HG02798 (cell line): Measurements from ENCODE around the gene HNF4A.

Experiments used
- ATAC-seq: cut with Tn5 transposase; IDR thresholded peaks from one replicate; pipeline ENCODE4 v1.9.1; 2021; ENCODE audit warnings: mild to moderate bottlenecking; ENCODE audit not compliant: unreplicated experiment, poor library complexity

The HNF4A gene

DNA sequence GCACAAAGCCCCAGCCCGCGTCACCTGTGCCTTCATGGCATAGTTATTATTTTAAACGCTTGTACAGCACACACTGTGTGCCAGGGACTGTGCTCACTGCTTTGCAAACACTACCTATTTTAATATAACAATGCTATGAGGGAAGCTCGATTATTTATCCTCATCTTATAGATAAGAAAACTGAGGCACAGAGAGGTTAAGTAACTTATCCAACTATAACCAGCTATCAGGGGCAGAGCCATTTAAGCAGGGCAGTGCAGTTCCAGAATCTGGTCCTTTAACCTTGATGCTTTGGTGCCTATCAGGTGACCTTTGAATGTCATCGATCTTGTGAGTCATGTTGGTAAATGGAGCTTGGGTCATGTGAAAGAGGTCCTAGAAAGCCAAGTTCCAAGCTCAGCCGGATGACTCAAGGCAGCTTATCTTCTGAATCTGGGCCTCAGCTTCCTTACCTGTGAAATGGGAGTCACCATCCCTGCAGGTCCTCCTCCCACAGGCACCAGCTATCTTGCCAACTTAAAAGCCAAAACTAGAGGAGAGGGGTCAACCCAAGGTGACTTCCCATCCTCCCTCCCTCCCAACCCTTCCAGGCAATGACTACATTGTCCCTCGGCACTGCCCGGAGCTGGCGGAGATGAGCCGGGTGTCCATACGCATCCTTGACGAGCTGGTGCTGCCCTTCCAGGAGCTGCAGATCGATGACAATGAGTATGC lies 63.8 kb downstream of the HNF4A start:
- no peak for ATAC-seq

DNA sequence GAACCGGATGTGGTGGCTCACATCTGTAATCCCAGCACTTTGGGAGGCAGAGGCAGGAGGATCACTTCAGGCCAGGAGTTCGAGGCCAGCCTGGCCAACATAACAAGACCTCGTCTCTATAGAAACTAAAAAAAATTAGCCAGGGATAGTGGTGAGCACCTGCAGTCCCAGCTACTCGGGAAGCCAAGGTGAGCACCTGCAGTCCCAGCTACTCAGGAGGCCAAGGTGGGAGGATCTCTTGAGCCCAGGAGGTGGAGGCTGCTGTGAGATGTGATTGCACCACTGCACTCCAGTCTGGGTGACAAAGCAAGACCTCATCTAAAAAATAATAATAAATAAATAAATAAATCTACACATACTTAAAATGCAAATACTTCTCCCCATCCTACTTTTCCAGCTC lies 65.0 kb downstream of the HNF4A start:
- ATAC-seq: no peak

DNA sequence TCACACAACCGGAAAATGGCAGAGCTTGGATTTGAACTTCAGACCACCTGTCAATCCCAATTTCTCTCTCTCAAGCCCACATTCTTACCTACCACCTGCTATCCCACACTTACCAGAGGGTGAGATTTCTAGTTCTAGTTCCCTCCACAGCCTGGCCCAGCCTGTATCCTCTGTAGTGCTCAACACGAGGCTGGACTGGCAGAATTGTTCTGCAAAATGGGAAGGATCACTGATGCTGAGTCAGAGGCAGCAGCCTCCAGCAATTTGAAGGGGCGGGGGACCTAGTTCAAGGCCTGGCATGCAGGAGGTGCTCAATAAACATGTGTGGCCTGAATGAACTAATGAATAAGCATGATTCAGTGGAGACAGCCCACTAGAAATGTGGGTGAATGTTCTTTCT lies 66.6 kb downstream of the HNF4A start:
- ATAC-seq: no peak

DNA sequence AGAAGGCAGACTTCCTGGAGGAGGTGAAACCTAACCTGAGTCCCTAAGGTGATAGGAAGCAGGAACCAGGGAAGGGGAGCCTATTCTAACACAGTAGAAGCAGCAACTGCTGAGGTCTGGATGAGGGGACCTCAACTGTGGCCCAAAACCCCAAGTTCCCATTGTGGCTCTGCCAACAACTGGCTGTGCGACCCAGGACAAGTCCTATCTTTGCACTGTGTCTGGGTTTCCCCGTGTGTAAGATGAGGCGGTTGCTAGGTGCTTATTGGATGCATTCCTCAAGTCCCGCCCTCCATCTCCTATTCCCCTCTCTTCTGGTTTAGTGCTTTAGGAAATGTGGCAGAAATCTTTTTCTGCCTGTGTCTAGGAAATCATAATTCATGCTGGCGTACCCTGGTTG lies 68.0 kb downstream of the HNF4A start:
- no peak for ATAC-seq

DNA sequence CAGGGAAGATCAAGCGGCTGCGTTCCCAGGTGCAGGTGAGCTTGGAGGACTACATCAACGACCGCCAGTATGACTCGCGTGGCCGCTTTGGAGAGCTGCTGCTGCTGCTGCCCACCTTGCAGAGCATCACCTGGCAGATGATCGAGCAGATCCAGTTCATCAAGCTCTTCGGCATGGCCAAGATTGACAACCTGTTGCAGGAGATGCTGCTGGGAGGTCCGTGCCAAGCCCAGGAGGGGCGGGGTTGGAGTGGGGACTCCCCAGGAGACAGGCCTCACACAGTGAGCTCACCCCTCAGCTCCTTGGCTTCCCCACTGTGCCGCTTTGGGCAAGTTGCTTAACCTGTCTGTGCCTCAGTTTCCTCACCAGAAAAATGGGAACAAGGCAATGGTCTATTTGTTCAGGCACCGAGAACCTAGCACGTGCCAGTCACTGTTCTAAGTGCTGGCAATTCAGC lies 68.6 kb downstream of the HNF4A start:
- no peak for ATAC-seq

DNA sequence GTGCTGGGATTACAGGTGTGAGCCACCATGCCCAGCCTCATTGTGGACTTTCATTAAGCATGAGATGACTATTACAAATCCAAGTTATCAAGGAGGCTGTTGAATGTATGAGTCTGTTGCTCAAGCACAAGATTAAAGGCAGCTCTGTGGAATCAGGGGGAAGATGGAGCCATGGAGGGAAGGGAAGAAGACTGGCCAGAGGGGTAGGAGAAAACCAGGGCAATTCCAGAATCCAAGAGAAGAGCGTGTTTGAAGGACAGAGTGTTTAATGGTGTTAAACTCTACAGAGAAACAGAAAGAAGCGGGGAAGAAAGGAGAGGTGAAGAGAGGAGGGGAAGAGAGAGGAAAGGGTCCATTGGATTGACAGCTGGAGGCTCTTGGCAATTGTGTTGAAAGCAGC lies 70.4 kb downstream of the HNF4A start:
- ATAC-seq: no peak

DNA sequence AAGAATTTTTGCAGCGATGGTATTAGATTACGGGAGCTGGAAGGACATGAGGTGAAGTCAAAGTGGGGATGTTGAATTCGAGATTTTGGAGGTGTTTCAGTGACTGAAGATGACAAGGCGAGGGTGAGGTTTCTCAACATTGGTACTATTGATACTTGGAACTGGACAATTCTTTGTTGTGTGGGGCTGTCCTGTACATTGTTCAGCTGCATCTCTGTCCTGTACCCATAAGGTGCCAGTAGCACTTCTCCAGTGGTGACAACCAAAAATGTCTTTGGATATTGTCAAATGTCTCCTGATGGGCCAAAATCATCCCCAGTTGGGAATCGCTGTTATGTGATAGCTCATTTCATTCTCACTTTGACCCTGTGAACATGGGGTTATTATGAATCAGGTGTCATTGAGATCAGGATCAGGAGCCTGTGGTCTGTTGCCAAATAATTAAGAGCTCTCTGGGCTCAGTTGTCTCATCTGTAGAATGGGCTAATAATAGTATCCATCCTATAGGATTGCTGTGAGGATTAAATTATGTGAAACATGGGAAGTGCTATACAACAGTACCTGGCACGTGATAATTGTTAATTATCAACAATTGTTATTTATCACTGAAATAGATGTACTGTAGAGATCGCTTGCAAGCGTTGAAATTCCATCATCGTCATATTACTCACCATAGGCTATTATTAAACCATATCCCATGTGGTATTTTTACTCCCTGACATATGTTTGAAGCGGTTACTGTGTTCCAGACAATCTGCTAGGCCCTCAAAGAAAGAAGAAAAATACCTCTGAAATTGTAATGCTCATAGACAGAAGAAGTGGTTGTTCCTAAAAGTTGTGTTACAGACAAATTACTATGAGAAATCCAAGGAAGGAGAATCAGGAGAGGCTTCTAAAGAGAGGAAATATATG lies 71.6 kb downstream of the HNF4A start:
- no peak for ATAC-seq

DNA sequence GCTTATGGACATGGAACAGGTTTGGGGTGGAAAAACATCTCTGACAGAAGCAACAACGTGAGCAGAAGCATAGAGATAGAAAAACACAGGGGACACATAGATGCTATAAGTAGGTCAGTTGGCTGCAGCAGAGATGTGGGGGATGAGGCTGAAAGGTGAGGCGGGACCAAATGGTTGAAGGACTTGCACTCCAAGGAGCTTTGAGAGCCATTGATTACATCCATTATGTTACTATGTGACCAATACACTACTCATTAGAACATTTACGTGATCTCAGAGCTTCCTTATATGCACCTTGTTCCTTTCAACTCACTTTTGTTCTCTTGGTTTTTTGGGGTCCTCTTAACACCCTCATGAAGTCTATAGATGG lies 72.3 kb downstream of the HNF4A start:
- ATAC-seq: no peak

DNA sequence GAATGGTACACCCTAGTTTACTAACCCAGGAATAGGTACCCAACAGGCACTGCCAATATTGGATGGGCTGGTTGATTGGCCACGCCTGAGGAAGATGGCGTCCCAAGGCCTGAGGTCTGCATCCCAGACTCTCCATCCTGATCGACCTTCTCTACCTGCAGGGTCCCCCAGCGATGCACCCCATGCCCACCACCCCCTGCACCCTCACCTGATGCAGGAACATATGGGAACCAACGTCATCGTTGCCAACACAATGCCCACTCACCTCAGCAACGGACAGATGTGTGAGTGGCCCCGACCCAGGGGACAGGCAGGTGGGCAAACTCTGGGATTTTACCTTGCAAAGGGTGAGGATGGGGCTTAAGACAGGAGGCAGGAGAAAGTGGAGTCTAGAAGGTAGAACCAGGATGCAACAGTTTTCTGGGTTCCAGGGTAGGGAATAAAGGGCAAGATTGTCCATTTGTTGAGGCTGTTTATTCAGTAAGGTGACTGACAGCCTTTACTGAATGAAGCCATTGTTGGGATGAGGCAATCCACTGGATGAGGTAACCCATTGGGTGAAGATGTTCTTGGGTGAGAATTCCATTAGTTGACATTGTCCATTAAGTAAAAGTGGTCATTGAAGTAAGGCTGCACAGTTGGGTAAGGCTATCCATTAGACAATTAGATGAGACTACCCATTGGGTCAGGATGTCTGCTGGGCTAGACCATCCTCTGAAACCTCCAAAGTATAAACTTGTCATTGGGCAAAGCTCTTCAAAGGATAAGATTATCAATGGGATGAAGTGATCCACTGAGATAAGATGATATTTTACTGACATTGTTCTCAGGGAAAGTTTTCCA lies 72.9 kb downstream of the HNF4A start:
- no peak for ATAC-seq

DNA sequence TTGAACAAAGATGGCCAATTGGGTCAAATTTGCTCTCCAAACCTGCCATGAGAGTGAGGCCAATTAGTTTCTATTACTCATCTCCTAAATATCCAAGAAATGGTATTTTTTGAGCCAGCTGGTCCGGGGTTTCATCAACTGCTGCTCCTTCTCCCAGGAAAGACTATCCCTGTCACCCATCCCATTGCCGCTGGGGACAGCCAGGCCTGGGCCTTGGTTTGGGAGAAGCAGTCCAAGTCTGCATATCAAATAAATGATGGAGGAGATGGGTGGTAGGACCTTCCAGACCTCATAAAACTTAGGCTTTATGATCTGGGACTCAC lies 73.5 kb downstream of the HNF4A start:
- no peak for ATAC-seq

DNA sequence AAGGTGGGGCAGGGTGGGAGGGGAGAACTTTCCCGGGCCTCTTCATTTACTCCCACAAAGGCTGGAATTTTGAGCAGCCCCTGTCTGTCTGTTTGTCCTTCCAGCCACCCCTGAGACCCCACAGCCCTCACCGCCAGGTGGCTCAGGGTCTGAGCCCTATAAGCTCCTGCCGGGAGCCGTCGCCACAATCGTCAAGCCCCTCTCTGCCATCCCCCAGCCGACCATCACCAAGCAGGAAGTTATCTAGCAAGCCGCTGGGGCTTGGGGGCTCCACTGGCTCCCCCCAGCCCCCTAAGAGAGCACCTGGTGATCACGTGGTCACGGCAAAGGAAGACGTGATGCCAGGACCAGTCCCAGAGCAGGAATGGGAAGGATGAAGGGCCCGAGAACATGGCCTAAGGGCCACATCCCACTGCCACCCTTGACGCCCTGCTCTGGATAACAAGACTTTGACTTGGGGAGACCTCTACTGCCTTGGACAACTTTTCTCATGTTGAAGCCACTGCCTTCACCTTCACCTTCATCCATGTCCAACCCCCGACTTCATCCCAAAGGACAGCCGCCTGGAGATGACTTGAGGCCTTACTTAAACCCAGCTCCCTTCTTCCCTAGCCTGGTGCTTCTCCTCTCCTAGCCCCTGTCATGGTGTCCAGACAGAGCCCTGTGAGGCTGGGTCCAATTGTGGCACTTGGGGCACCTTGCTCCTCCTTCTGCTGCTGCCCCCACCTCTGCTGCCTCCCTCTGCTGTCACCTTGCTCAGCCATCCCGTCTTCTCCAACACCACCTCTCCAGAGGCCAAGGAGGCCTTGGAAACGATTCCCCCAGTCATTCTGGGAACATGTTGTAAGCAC lies 74.1 kb downstream of the HNF4A start:
- no peak for ATAC-seq

DNA sequence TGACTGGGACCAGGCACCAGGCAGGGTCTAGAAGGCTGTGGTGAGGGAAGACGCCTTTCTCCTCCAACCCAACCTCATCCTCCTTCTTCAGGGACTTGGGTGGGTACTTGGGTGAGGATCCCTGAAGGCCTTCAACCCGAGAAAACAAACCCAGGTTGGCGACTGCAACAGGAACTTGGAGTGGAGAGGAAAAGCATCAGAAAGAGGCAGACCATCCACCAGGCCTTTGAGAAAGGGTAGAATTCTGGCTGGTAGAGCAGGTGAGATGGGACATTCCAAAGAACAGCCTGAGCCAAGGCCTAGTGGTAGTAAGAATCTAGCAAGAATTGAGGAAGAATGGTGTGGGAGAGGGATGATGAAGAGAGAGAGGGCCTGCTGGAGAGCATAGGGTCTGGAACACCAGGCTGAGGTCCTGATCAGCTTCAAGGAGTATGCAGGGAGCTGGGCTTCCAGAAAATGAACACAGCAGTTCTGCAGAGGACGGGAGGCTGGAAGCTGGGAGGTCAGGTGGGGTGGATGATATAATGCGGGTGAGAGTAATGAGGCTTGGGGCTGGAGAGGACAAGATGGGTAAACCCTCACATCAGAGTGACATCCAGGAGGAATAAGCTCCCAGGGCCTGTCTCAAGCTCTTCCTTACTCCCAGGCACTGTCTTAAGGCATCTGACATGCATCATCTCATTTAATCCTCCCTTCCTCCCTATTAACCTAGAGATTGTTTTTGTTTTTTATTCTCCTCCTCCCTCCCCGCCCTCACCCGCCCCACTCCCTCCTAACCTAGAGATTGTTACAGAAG lies 75.0 kb downstream of the HNF4A start:
- ATAC-seq: no peak

DNA sequence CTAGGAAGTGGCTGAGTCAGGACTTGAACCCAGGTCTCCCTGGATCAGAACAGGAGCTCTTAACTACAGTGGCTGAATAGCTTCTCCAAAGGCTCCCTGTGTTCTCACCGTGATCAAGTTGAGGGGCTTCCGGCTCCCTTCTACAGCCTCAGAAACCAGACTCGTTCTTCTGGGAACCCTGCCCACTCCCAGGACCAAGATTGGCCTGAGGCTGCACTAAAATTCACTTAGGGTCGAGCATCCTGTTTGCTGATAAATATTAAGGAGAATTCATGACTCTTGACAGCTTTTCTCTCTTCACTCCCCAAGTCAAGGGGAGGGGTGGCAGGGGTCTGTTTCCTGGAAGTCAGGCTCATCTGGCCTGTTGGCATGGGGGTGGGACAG lies 75.6 kb downstream of the HNF4A start:
- no peak for ATAC-seq

DNA sequence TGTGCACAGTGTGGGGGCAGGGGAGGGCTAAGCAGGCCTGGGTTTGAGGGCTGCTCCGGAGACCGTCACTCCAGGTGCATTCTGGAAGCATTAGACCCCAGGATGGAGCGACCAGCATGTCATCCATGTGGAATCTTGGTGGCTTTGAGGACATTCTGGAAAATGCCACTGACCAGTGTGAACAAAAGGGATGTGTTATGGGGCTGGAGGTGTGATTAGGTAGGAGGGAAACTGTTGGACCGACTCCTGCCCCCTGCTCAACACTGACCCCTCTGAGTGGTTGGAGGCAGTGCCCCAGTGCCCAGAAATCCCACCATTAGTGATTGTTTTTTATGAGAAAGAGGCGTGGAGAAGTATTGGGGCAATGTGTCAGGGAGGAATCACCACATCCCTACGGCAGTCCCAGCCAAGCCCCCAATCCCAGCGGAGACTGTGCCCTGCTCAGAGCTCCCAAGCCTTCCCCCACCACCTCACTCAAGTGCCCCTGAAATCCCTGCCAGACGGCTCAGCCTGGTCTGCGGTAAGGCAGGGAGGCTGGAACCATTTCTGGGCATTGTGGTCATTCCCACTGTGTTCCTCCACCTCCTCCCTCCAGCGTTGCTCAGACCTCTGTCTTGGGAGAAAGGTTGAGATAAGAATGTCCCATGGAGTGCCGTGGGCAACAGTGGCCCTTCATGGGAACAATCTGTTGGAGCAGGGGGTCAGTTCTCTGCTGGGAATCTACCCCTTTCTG lies 76.2 kb downstream of the HNF4A start:
- ATAC-seq: no peak

DNA sequence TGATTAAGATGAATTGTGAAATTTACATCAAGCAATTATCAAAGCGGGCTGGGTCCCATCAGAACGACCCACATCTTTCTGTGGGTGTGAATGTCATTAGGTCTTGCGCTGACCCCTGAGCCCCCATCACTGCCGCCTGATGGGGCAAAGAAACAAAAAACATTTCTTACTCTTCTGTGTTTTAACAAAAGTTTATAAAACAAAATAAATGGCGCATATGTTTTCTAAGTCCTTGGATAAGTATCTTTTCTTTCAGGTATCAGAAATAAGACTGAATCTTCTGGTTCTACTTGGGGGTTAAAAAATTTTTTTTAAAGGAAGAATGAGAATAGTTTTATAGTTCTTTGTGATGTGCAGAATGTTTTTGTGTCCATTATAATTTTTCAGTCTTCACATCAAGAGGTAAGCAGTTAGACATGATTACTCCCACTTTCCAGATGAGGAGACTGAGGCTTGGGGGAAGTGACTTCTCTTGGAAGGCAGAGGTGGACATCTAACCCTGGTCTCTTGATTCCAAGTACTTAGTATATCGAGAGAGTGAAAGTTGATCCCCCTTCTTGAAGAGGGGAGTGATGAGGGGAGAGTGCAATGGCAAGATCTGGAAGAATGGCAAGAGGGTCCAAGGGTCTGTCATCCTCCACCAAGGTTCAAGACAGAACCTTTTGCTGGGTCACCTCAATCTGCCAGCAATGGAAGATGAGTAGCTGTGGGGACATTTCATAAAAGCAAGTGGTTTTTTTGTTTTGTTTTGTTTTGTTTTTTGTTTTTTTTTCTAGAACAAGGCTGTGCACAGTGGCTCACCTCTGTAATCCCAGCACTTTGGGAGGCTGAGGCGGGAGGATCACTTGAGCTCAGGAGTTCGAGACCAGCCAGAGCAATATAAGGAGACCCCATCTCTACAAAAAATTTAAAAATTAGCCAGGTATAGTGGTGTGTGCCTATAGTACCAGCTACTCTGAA lies 77.4 kb downstream of the HNF4A start:
- ATAC-seq: no peak

DNA sequence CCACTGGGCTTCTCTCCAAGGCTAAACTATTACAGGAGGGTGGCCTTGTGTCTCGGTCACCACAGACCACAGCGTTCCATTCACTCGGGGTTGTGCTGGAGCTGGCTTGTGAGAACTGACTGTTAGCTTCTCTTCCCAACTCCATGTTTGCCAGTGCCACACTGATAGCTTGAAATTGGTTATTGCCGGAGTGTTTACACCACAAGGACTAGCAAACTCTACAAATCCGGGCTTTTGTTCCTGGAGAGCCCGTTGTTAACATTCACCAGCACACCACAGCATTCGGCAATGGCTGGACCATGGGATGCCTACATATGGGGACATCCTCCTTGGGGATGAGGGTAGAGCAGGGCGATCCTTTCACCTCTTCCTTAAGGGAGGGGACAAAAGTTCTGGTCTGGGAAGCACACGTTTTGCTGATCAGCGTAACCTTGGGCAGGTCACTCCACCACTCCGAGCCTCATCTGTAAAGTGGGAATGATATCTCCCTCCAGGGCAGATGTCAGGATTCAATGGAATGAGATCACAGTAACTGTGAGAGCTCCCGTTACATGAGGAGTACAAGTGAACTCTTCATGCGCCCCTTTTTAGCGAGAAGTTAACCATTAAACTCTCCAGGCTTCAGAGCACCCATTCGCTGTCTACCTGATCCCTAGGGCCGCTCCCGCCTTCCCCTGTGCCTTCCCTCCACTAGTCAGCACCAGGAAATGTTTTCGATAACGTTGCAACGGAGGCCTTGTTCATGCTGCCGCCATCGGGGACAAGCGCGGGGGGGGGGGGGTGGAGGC lies 78.4 kb downstream of the HNF4A start:
- no peak for ATAC-seq
